Common myeloid progenitor, CD34-positive (primary cell): ENCODE results near the gene TMEM132D.

Experiments used
- CTCF ChIA-PET: fragments of 350-600 bp; sonication (Branson Sonifier 250); formaldehyde crosslinking; loops from one replicate; lab custom pipeline; 2021; ENCODE audit warnings: antibody characterized with exemption; lab: Charles Lee
- POLR2A ChIA-PET: fragments of 350-600 bp; sonication (Branson Sonifier 250); formaldehyde crosslinking; loops from one replicate; lab custom pipeline; 2021; ENCODE audit warnings: antibody characterized with exemption; lab: Charles Lee
- DNase-seq, 3 donors: peaks; one replicate each; pipeline versions ENCODE4 v3.0.0 to v3.0.0-alpha.2; 2013
- H3K27ac ChIP-seq, 2 experiments: 1 replicate in 1 of 2; 2 replicates in 1 of 2; pipeline ENCODE4 v1.7.0; 2013; ENCODE audit warnings: inconsistent platforms in 2 of 2, low read length in 2 of 2, mild to moderate bottlenecking in 2 of 2, low read depth in 1 of 2, moderate library complexity in 1 of 2; ENCODE audit not compliant: severe bottlenecking in 2 of 2, insufficient read depth in 1 of 2, poor library complexity in 1 of 2
- H3K27me3 ChIP-seq, 5 experiments: replicated peaks in 2 of 5; 1 replicate in 3 of 5; 2 replicates in 2 of 5; pipeline versions ENCODE4 v1.6.1 to v1.7.0; 2013; ENCODE audit warnings: low read length in 4 of 5, mild to moderate bottlenecking in 2 of 5, moderate library complexity in 2 of 5, inconsistent platforms in 1 of 5; ENCODE audit not compliant: insufficient read depth in 5 of 5, control insufficient read depth in 4 of 5
- H3K36me3 ChIP-seq, 4 experiments: 1 replicate in 2 of 4; 2 replicates in 2 of 4; pipeline versions ENCODE4 v1.6.1 to v1.7.0; 2013; ENCODE audit warnings: low read length in 3 of 4, control low read depth in 1 of 4, mild to moderate bottlenecking in 1 of 4; ENCODE audit not compliant: control insufficient read depth in 4 of 4, insufficient read depth in 4 of 4
- H3K4me1 ChIP-seq, 4 experiments: 1 replicate in 3 of 4; 2 replicates in 1 of 4; pipeline versions ENCODE4 v1.6.1 to v1.7.1; 2013; ENCODE audit warnings: low read length in 3 of 4, mild to moderate bottlenecking in 3 of 4, control low read depth in 1 of 4, inconsistent platforms in 1 of 4, moderate library complexity in 1 of 4; ENCODE audit not compliant: control insufficient read depth in 4 of 4, insufficient read depth in 4 of 4; ENCODE audit errors: control extremely low read depth in 1 of 4
- H3K4me3 ChIP-seq, 7 experiments: 1 replicate in 4 of 7; 2 replicates in 3 of 7; pipeline versions ENCODE4 v1.5.1 to v1.7.0; 2013; ENCODE audit warnings: mild to moderate bottlenecking in 7 of 7, low read length in 6 of 7, moderate library complexity in 6 of 7, inconsistent platforms in 2 of 7, low read depth in 2 of 7, control low read depth in 1 of 7; ENCODE audit not compliant: insufficient read depth in 4 of 7, control insufficient read depth in 1 of 7; ENCODE audit errors: extremely low read depth in 1 of 7
- H3K9me3 ChIP-seq, 5 experiments: 1 replicate in 4 of 5; 2 replicates in 1 of 5; pipeline versions ENCODE4 v1.6.1 to v1.7.1; 2013; ENCODE audit warnings: low read length in 4 of 5, mild to moderate bottlenecking in 2 of 5, inconsistent platforms in 1 of 5, low read depth in 1 of 5, moderate library complexity in 1 of 5; ENCODE audit not compliant: control insufficient read depth in 4 of 5, insufficient read depth in 2 of 5; ENCODE audit errors: control extremely low read depth in 1 of 5
- WGBS: methylation state at CpG from one replicate; pipeline ENCODE4 v1.1.5; 2013; ENCODE audit not compliant: insufficient coverage; 5-methylcytosine and 5-hydroxymethylcytosine counted together

Gene TMEM132D

DNA sequence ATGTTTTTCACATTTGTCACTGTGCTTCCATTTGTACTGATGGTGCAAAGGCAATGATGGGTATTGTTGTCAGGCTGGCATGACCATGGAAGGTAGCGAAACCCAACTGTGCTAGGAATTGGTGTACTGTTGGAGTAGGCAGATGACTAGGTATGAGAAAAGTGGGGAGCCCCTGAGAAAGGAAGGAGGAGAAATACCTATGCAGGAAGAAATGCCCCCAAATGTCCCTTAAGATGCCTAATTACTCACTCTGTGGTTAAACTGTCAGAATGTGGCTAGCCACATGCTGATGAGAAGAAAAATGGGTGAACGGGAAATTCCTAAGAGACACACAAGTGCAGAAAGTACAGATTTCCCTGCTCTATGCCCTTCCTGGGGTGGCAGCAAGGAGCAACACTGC, 339.1 kb downstream of the TMEM132D start:
- 55% methylated on average over 2 of the region's 2 CpGs for WGBS

DNA sequence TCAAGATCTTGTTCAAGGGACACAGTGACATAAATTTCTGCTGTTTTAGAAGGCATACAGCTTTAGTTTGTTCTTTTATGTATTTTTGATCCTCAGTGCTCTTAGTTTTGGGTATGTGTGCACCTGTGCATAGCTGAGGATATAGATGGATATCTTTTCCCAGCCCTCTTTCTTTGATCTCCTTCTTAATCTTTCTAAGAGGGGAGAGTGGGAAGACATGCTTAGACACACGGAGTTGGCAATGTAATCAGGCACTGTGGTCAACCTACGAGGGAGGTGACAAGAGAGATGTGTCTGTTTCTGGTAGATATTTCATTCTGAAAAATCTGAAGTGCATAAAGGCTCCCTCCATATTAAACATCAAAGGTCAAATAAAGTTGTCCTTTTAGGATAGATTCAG, 340.6 kb downstream of the TMEM132D start:
- H3K36me3 ChIP-seq = no peaks in the 10 kb centered on the region
- CTCF ChIA-PET = no interaction called here
- no peak overlapping the region for H3K4me3 ChIP-seq
- H3K27me3 ChIP-seq = peaks cover 0 to 1% (median 0%) of the 10 kb centered on the region in 5 experiments
- no CpG with 5 or more reads among the region's 2 CpGs for WGBS
- POLR2A ChIA-PET = no interaction called here
- H3K27ac ChIP-seq = no peak overlapping the region
- H3K9me3 ChIP-seq = no peaks in the 10 kb centered on the region
- no peak for DNase-seq
- peaks cover 0 to 4% (median 0%) of the 10 kb centered on the region in 4 experiments for H3K4me1 ChIP-seq

More for the DNA sequence above, 339.1 kb downstream of the TMEM132D start:
- ChIA-PET CTCF (no interaction called here), POLR2A (no interaction called here)
- Histone ChIP-seq H3K36me3 (no peaks in the 10 kb centered on the region), H3K4me3 (no peak overlapping the region), H3K4me1 (peaks cover 0 to 4% (median 0%) of the 10 kb centered on the region in 4 experiments), H3K27ac (no peak overlapping the region), H3K9me3 (no peaks in the 10 kb centered on the region), H3K27me3 (peaks cover 0 to 1% (median 0%) of the 10 kb centered on the region in 5 experiments)
- DNase-seq = no peak

DNA sequence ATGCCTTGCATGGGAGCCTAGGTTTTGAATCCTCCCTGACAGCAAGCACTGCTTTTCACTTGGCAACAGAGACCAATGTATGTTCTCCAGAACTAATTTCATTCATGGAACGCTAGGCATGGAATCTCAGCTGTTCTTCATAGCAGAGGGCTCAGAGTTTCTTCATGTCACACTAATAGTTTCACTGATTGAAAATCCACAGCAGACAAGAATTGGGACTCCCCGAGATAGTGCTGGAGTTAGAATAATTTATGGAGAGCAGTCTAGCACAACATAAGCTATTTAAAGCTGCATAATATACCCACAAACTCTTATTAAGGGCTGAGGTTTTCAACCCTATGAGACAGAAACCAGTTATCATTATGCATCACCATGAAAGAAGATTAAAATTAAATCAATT, 342.5 kb downstream of the TMEM132D start:
- H3K9me3 ChIP-seq = no peaks in the 10 kb centered on the region
- no peak for DNase-seq
- POLR2A ChIA-PET = no interaction called here
- no peaks in the 10 kb centered on the region for H3K36me3 ChIP-seq
- no peak overlapping the region for H3K27ac ChIP-seq
- H3K27me3 ChIP-seq = peaks cover 0 to 1% (median 0%) of the 10 kb centered on the region in 5 experiments
- 100% methylated on average over 1 of the region's 2 CpGs for WGBS
- H3K4me3 ChIP-seq = no peak overlapping the region
- peaks cover 0 to 4% (median 0%) of the 10 kb centered on the region in 4 experiments for H3K4me1 ChIP-seq
- CTCF ChIA-PET = no interaction called here

DNA sequence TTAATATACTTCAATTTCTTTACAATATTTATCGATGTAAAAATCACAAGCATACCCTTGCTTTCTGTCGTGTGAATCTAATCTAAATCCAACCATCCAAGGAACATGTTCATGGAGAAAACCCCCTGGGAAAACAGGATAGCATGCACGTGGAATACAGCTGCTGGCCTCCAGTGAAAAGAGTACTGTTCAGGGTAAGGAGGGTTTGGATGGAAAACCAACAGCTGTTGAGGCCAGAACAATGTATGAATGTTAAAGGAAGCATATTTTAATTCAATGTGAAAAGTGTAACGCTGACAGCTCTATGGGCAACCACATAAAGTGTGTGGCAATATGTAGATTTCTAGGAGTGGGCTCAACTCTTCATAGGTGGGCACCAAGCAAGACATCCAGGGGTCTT, 344.0 kb downstream of the TMEM132D start:
- Histone ChIP-seq H3K36me3 (no peaks in the 10 kb centered on the region), H3K9me3 (no peaks in the 10 kb centered on the region), H3K4me1 (peaks cover 0 to 1% (median 0%) of the 10 kb centered on the region in 4 experiments), H3K4me3 (no peak overlapping the region), H3K27me3 (no peaks in the 10 kb centered on the region), H3K27ac (no peak overlapping the region)
- DNase-seq = no peak
- ChIA-PET POLR2A (no interaction called here), CTCF (no interaction called here)
- 91% methylated on average over 3 of the region's 4 CpGs for WGBS

DNA sequence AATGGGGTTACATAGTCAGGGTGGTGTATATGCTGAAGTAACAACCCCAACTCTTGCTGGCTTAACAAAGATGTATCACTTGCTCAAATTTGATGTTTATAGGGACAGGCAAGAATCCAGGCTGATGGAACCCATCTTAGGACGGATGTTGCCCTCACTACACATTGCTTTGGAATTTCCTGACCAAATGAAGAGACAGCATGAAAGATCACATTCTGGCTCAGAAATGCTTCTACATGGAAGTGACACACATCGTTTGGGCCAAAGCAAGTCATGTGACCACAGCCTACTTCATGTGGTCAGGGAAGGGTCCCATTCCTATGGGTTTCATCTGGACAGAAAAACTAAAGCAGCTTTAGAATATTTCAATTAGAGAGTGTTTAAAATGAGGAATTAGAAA, 345.8 kb downstream of the TMEM132D start:
- no peaks in the 10 kb centered on the region for H3K36me3 ChIP-seq
- no peak overlapping the region for H3K27ac ChIP-seq
- no peak overlapping the region for H3K4me3 ChIP-seq
- 75% methylated on average over 2 of the region's 2 CpGs for WGBS
- no peaks in the 10 kb centered on the region for H3K27me3 ChIP-seq
- H3K4me1 ChIP-seq = no peaks in the 10 kb centered on the region
- no peaks in the 10 kb centered on the region for H3K9me3 ChIP-seq
- ChIA-PET POLR2A (no interaction called here), CTCF (no interaction called here)
- no peak for DNase-seq

DNA sequence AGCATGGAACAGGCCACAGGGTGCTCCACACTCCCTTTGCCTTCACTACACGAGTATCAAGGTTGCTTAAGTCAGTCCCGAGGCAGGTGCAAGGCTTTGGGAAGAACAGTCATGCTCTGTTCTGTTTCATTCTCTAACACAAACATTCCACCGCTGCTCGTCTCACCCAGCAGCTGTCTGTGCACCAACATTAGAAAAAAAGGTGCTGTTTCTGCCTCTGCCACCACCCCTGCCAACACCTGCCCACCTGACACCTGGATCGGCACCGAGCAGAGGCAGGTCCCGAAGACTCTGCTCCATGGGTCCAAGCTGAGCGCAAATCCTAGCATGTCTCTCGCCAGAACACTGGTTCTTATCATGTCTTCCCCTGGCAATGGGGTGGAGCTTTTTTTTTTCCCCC, 347.7 kb downstream of the TMEM132D start:
- 91% methylated on average over 9 of the region's 9 CpGs for WGBS
- H3K27me3 ChIP-seq = no peaks in the 10 kb centered on the region
- no peak overlapping the region for H3K4me3 ChIP-seq
- no peak overlapping the region for H3K27ac ChIP-seq
- H3K4me1 ChIP-seq = no peaks in the 10 kb centered on the region
- no peak for DNase-seq
- no peaks in the 10 kb centered on the region for H3K9me3 ChIP-seq
- H3K36me3 ChIP-seq = no peaks in the 10 kb centered on the region
- ChIA-PET POLR2A (no interaction called here), CTCF (no interaction called here)

DNA sequence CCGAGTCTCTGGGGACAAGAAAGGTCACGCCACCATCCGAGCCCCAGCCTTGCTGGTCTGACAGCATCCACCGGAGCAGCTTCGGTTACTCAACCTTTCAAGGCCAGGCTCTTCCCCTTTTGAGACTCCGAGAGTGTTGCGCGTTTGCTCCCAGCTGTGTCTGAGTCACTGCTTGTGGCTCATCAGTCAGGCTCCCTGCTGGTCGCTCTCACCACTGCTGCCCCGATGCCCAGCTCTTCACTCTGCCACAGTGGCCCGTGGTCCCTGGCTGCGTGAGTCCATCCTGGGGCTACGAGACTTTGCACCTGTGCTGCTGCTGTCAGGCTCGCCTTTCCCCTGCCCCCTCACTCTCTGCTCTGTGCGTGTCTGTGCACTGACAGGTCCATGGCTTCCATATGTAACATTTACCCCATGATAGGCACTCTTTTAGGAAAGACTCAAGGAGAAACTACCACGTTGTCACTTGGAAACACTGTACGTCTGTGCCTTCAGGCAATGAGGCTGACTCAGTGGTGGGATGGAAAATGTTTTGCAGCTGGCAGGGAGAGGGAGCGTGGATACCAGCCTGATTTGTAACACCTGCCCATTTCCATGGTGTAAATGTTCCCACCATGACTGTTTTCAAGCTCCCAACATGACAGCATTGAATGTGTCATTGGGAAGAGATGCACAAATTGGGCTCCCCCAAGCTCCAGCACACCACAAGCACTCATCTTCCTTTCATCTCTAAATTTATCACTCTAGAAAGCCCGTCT, 350.7 kb downstream of the TMEM132D start:
- ChIA-PET CTCF (no interaction called here), POLR2A (no interaction called here)
- no peaks in the 10 kb centered on the region for H3K36me3 ChIP-seq
- WGBS = 88% methylated on average over 19 of the region's 19 CpGs
- no peaks in the 10 kb centered on the region for H3K27me3 ChIP-seq
- no peak for DNase-seq
- no peak overlapping the region for H3K27ac ChIP-seq
- no peaks in the 10 kb centered on the region for H3K4me1 ChIP-seq
- no peak overlapping the region for H3K4me3 ChIP-seq
- H3K9me3 ChIP-seq = no peaks in the 10 kb centered on the region
